Measurements from ENCODE around the gene RCCD1. TPM values are rescaled to one million over a fixed set of nuclear protein-coding genes. Genes with fewer than 3 reads are reported as not detected.
"Not testable (repeated sequence)": the region's sequence is repeated elsewhere in the genome, so short reads cannot be mapped to it uniquely, and the experiment has no call there.

Gene RCCD1, protein sequence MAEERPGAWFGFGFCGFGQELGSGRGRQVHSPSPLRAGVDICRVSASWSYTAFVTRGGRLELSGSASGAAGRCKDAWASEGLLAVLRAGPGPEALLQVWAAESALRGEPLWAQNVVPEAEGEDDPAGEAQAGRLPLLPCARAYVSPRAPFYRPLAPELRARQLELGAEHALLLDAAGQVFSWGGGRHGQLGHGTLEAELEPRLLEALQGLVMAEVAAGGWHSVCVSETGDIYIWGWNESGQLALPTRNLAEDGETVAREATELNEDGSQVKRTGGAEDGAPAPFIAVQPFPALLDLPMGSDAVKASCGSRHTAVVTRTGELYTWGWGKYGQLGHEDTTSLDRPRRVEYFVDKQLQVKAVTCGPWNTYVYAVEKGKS
- total RNA-seq, result 10 to 100 TPM; 28.9 to 37.4 TPM

DNA sequence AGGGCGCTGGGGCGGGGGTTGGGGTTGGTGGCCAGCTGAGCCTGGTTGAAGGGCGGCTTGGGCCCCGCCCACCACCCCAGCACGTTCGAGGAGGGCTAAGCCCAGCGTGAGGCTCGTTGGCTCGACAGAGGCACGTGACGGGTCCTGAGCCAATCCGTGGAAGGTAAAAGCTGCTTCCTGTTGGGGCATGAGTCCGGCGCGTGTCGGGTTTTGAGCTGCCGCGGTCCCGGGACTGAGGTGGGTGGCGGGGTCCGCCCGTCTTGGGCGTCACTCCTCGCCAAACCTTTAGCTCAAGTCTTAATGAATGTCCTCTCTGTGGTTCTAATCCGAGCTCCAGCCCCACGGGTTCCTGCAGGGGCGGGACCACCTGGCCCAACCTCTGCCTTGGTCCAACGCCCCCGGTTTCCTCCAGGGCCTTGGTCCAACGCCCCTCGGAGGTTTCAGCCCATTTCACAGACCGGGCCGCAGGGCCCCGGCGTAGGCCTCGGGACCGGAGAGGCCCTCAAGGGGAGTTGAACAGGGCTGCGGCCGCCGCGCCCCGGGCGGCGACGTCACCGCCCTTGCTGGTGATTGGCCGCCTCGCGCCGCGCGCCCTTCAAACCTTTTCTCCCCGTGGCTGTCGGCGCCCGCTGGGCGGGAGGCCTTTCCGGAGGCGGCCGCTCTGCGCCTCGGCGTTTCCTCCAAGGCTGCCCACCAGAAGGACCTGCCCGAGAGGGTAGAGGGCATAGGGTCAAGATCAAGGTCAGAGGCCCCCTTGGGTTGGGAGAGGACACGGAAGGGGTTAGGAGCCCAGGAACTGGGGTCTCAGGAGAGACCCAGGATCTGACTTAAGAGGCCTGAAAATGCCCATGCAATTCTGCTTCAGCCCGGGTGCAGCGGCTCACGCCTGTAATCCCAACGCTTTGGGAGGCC lies at the start of gene RCCD1:
TSS of gene RCCD1 (plus strand) at position 173 of the 912 bp plus-strand sequence. CDS start 1,851 bp downstream, outside the sequence.
- ATAC-seq, result peak; percentile 95

DNA sequence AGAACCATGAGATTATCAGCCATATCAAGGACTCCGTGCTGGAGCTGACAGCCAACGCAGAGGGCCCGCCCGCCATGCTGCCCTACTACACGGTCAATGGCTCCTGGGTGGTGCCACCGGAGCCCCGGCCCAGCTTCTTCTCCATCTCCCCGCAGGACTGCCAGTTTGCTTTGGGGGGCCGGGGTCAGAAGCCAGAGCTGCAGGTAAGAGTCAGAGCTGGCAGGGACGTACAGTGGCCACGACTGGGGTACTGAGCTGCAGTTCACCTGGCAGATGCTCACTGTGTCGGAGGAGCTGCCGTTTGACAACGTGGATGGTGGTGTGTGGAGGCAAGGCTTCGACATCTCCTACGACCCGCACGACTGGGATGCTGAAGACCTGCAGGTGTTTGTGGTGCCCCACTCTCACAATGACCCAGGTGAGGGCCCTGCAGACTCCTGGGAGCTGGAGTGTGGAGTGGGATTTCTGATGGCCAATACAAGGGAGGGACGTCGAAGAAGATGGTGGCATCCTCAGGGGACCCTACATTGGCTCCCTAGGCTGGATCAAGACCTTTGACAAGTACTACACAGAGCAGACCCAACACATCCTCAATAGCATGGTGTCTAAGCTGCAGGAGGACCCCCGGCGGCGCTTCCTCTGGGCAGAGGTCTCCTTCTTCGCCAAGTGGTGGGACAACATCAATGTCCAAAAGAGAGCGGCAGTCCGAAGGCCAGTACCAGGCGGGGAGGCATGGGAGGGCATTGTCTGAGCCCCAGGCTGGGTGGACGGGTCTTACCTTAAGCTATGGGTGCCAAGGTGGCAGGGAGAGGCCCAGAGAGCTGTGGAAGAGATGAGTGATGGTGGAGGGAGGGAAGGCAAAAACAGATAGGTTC lies 49.1 kb upstream of the RCCD1 start:
- no peaks in the 10 kb centered on the region for H3K9me3 Mint-ChIP-seq (ENCODE audit: low read depth)
- no peak overlapping the region for H3K27ac Mint-ChIP-seq
- peaks cover 38% of the 10 kb centered on the region for H3K36me3 Mint-ChIP-seq (ENCODE audit: low read depth)
- no peak for ATAC-seq
- peaks cover 16% of the 10 kb centered on the region for H3K4me1 Mint-ChIP-seq
- CTCF ChIA-PET, result interaction anchor here (0.6 to 8.6 kb wide), 6 partner anchors 9 to 80 kb away, joined by 3 to 164 read pairs (median 3); partner anchors contain the start of genes HDDC3 and UNC45A
- intact Hi-C loops (cut with DNase I, micrococcal nuclease), result no loop called here
- no peak for DNase-seq
- POLR2A ChIA-PET, result interaction anchor here (0.5 kb wide), 1 partner anchor 1659 kb away, joined by 3 read pairs; no protein-coding TSS in a partner anchor
- no peak overlapping the region for H3K4me3 Mint-ChIP-seq
- H3K27me3 Mint-ChIP-seq, result no peaks in the 10 kb centered on the region

More for the DNA sequence above, at the start of gene RCCD1:
- Mint-ChIP-seq H3K9me3 (ENCODE audit: low read depth) (no peaks in the 10 kb centered on the region), H3K27me3 (no peaks in the 10 kb centered on the region), H3K4me1 (peaks cover 13% of the 10 kb centered on the region), H3K27ac (peak within 1 kb of the TSS; percentile 95), H3K36me3 (ENCODE audit: low read depth) (peaks cover 35% of the 10 kb centered on the region), H3K4me3 (peak within 1 kb of the TSS; percentile 84)
- ChIA-PET CTCF (interaction anchor here (0.7 to 10.9 kb wide), 14 partner anchors 11 to 317 kb away, joined by 3 to 139 read pairs (median 5); partner anchors contain the start of genes HDDC3 and UNC45A), POLR2A (interaction anchor here (0.6 to 2.4 kb wide), 6 partner anchors 16 to 238 kb away, joined by 3 to 14 read pairs (median 4); partner anchors contain the start of genes BLM, HDDC3, PRC1 and UNC45A)
- peak; percentile 94 for DNase-seq
- intact Hi-C loops (cut with DNase I, micrococcal nuclease), result loop anchor here (1.0 to 5.0 kb wide), 11 partner anchors 20 to 317 kb away; partner anchors contain the start of genes PRC1 (in 2 of the 2), UNC45A (in 2 of the 2), BLM (in 1 of the 2) and VPS33B (in 1 of the 2)

DNA sequence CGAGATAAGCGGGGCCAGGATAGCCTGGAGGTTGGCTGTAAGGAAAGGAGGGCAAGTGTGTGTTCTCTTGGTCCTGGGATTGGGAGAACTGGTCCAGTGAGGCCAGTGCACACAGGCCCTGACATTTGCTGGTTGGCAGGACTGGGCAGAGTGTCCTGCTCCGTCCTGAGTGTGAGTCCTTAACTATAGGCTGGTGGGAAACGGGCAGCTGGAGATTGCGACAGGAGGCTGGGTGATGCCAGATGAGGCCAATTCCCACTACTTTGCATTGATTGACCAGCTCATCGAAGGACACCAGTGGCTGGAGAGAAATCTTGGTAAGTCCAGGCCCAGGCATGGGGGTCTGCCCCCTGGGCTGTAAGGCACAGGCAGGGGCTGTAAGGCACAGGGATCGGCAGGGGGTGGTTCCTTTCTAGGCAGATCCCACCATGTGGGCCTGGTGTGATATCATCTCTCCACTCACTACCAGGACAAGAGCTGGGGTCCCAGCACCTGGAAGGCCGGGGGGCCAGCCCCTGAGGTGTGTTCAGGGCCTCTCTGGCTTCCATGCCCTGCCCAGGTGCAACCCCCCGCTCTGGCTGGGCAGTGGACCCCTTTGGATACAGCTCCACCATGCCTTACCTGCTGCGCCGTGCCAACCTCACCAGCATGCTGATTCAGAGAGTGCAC lies 48.4 kb upstream of the RCCD1 start:
- Mint-ChIP-seq H3K4me1 (peaks cover 14% of the 10 kb centered on the region), H3K36me3 (ENCODE audit: low read depth) (peaks cover 42% of the 10 kb centered on the region), H3K4me3 (no peak overlapping the region), H3K9me3 (ENCODE audit: low read depth) (no peaks in the 10 kb centered on the region), H3K27me3 (no peaks in the 10 kb centered on the region), H3K27ac (no peak overlapping the region)
- DNase-seq, result no peak
- intact Hi-C loops (cut with DNase I, micrococcal nuclease), result no loop called here
- POLR2A ChIA-PET, result interaction anchor here (0.5 kb wide), 1 partner anchor 1660 kb away, joined by 3 read pairs; no protein-coding TSS in a partner anchor
- CTCF ChIA-PET, result interaction anchor here (0.7 to 8.6 kb wide), 3 partner anchors 16 to 80 kb away, joined by 3 to 164 read pairs (median 3); partner anchors contain the start of genes HDDC3 and UNC45A
- ATAC-seq, result no peak

DNA sequence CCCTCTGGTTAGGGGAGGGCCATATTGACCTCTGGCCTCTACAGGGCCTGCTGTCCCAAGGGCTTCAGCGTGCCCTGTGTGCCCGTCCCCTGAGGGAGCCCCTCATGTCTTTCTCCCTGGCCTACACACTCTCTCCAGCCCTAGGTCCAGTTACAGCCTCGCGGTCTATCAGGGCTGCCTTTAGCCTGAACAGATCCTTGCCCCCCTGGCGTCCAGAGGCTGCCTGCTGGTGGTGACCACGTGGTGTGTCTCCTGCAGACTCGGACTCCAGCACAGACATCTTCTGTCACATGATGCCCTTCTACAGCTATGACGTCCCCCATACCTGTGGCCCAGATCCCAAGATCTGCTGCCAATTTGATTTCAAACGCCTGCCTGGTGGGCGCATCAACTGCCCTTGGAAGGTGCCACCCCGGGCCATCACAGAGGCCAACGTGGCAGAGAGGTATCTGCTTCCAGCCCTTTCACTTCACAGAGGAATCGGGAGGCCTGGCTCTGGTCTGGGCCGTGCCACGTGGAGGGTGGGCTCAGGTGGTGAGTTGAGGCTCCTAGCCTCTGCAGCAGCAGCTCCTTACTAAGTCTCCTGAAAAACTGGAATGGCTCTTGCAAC lies 47.5 kb upstream of the RCCD1 start:
- DNase-seq (no peak), ATAC-seq (no peak)
- Mint-ChIP-seq H3K27ac (no peak overlapping the region), H3K4me3 (no peak overlapping the region), H3K4me1 (peaks cover 7% of the 10 kb centered on the region), H3K36me3 (ENCODE audit: low read depth) (peaks cover 48% of the 10 kb centered on the region), H3K27me3 (no peaks in the 10 kb centered on the region), H3K9me3 (ENCODE audit: low read depth) (no peaks in the 10 kb centered on the region)
- ChIA-PET POLR2A (no interaction called here), CTCF (interaction anchor here (8.6 kb wide), 1 partner anchor 25 kb away, joined by 164 read pairs; the partner anchor contains the start of genes HDDC3 and UNC45A)
- intact Hi-C loops (cut with DNase I, micrococcal nuclease), result no loop called here

DNA sequence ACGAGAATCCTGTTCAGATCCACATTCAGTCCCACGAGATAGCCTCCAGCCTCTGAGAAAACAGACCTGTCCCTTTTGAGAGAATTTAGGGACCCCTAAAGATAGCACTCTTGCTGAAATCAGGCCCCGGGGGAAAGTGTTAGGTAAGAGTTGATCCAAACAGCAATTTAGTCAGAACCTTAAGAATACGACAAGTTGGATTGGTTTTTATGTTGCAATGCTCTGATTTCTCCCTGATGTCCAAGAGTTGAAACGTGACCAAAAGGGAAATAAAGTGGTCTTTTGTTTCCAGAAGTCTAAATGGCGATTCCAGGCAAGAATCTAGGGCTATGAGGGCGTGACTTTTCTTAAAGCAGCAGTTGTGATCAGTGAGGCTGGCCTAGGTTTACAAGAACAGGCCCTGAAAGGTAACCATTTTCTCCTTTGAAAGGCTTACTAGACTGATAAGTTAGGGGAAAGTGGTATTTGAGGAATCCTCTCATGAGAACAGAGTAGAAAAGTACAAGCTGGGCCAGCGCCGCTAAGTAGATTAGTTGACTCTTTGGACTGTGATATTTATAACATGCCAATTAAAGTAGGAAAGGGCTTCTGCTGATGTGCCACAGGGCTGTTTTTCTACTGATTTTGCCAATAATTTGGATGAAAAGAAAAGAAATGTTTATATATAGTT lies 46.7 kb upstream of the RCCD1 start:
- ATAC-seq (no peak), DNase-seq (no peak)
- CTCF ChIA-PET, result interaction anchor here (0.6 to 0.7 kb wide), 2 partner anchors 11 to 1119 kb away, joined by 3 read pairs; no protein-coding TSS in a partner anchor
- H3K4me1 Mint-ChIP-seq, result peaks cover 7% of the 10 kb centered on the region
- H3K27ac Mint-ChIP-seq, result no peak overlapping the region
- H3K27me3 Mint-ChIP-seq, result no peaks in the 10 kb centered on the region
- no peak overlapping the region for H3K4me3 Mint-ChIP-seq
- H3K9me3 Mint-ChIP-seq (ENCODE audit: low read depth), result no peaks in the 10 kb centered on the region
- intact Hi-C loops (cut with DNase I, micrococcal nuclease), result no loop called here
- POLR2A ChIA-PET, result no interaction called here
- peaks cover 52% of the 10 kb centered on the region for H3K36me3 Mint-ChIP-seq (ENCODE audit: low read depth)

DNA sequence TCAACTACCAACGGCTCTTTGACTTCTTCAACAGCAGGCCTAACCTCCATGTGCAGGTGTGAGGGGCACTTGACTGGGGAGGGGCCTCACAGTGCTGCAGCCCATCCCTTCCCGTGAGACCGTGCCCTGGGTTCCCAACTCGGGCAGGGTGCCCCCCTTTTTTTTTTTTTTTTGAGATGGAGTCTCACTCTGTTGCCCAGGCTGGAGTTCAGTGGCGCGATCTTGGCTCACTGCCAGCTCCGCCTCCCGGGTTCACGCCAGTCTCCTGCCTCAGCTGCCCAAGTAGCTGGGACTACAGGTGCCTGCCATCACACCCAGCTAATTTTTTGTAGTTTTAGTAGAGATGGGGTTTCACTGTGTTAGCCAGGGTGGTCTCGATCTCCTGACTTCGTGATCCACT lies 45.2 kb upstream of the RCCD1 start:
- POLR2A ChIA-PET; H3K9me3 Mint-ChIP-seq (ENCODE audit: low read depth); H3K4me3 Mint-ChIP-seq; ATAC-seq; H3K27me3 Mint-ChIP-seq; intact Hi-C loops (cut with DNase I, micrococcal nuclease); H3K4me1 Mint-ChIP-seq; DNase-seq; CTCF ChIA-PET; H3K27ac Mint-ChIP-seq: not testable (repeated sequence)
- peaks cover 65% of the 10 kb centered on the region for H3K36me3 Mint-ChIP-seq (ENCODE audit: low read depth)

DNA sequence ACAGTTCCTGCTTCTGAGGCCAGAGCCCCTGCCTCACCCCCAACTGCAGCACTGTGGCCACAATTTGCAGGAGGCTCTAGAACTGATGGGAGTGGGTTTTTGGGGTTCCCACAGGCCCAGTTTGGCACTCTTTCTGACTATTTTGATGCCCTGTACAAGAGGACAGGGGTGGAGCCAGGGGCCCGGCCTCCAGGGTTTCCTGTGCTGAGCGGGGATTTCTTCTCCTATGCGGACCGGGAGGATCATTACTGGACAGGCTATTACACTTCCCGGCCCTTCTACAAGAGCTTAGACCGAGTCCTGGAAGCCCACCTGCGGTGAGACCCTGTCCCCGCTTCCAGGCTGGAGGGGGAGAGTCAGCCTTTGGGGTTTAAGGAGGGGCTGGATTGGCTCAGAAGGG lies 44.7 kb upstream of the RCCD1 start:
- intact Hi-C loops (cut with DNase I, micrococcal nuclease), result no loop called here
- Mint-ChIP-seq H3K9me3 (ENCODE audit: low read depth) (no peaks in the 10 kb centered on the region), H3K4me1 (no peaks in the 10 kb centered on the region), H3K27ac (no peak overlapping the region), H3K4me3 (no peak overlapping the region), H3K27me3 (no peaks in the 10 kb centered on the region), H3K36me3 (ENCODE audit: low read depth) (peaks cover 66% of the 10 kb centered on the region)
- POLR2A ChIA-PET, result no interaction called here
- ATAC-seq (no peak), DNase-seq (no peak)
- CTCF ChIA-PET, result interaction anchor here (0.9 kb wide), 1 partner anchor 22 kb away, joined by 3 read pairs; the partner anchor contains the start of gene HDDC3

DNA sequence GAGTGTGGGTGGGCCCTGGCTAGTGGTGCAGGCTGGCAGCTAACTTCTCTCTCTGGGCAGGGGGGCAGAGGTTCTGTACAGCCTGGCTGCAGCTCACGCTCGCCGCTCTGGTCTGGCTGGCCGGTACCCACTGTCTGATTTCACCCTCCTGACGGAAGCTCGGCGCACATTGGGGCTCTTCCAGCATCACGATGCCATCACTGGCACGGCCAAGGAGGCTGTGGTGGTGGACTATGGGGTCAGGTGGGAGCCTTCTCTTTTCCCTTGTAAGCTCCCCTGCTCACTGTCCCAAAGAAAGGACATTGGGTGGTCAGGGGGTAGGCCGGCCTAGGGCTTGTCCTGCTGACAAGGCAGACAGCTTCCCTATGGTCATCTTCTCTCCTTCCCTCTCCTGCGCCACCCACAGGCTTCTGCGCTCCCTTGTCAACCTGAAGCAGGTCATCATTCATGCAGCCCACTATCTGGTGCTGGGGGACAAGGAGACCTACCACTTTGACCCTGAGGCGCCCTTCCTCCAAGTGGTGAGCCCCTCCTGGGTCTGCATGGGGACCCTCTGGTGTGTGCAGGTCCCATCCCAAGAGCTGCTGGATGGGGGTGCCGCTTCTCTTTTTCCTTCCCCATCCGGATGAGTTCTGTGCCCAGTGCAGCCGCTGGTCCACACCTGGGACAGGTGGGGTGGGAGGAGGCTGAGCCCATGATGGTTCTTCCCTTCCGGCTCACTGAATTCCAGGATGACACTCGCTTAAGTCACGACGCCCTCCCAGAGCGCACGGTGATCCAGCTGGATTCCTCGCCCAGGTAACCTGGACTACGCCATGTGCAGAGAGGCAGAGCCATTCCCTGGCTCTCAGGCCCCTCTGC lies 44.0 kb upstream of the RCCD1 start:
- no peaks in the 10 kb centered on the region for H3K27me3 Mint-ChIP-seq
- intact Hi-C loops (cut with DNase I, micrococcal nuclease), result no loop called here
- H3K4me1 Mint-ChIP-seq, result no peaks in the 10 kb centered on the region
- no peak overlapping the region for H3K4me3 Mint-ChIP-seq
- no peaks in the 10 kb centered on the region for H3K9me3 Mint-ChIP-seq (ENCODE audit: low read depth)
- DNase-seq (no peak), ATAC-seq (no peak)
- H3K36me3 Mint-ChIP-seq (ENCODE audit: low read depth), result peaks cover 64% of the 10 kb centered on the region
- ChIA-PET CTCF (interaction anchor here (0.9 to 1.5 kb wide), 2 partner anchors 21 to 29 kb away, joined by 3 read pairs; partner anchors contain the start of gene HDDC3), POLR2A (no interaction called here)
- H3K27ac Mint-ChIP-seq, result no peak overlapping the region

DNA sequence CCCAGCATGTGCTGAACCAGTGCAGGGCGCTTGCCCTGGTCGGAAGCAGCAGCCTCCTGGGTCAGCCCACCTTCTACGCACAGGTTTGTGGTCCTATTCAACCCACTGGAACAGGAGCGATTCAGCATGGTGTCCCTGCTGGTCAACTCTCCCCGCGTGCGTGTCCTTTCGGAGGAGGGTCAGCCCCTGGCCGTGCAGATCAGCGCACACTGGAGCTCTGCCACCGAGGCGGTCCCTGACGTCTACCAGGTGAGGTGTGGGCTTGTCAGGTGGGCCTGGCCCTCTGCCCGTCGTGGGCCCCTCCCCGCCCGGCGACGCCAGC lies 43.4 kb upstream of the RCCD1 start:
- ChIA-PET POLR2A (no interaction called here), CTCF (interaction anchor here (1.5 kb wide), 1 partner anchor 28 kb away, joined by 3 read pairs; no protein-coding TSS in a partner anchor)
- H3K27ac Mint-ChIP-seq, result no peak overlapping the region
- no peak overlapping the region for H3K4me3 Mint-ChIP-seq
- no peak for DNase-seq
- H3K9me3 Mint-ChIP-seq (ENCODE audit: low read depth), result no peaks in the 10 kb centered on the region
- no peaks in the 10 kb centered on the region for H3K4me1 Mint-ChIP-seq
- no peak for ATAC-seq
- intact Hi-C loops (cut with DNase I, micrococcal nuclease), result no loop called here
- peaks cover 62% of the 10 kb centered on the region for H3K36me3 Mint-ChIP-seq (ENCODE audit: low read depth)
- H3K27me3 Mint-ChIP-seq, result no peaks in the 10 kb centered on the region
